GM12874 (cell line): ENCODE measurements around the gene STYK1.

Source experiments
- CTCF ChIP-seq: IDR thresholded peaks from 2 replicates; pipeline ENCODE4 v1.5.1; 2011; ENCODE audit warnings: low read depth, mild to moderate bottlenecking, control low read depth, low read length, moderate library complexity; ENCODE audit not compliant: insufficient read depth

STYK1 gene

GRCh38 chr12:10584415-10584814 is 89.4 kb downstream of the STYK1 start:
- no peak for TF ChIP-seq CTCF

GRCh38 chr12:10582704-10583103 is 91.1 kb downstream of the STYK1 start:
- no peak for TF ChIP-seq CTCF

- no peak for TF ChIP-seq CTCF
Measured at GRCh38 chr12:10574307-10574706, 99.5 kb downstream of the STYK1 start.

- no peak for TF ChIP-seq CTCF
Measured at GRCh38 chr12:10571141-10571540, 102.7 kb downstream of the STYK1 start.
